Naive B cell (primary cell): ENCODE results near the gene IMMT. TPM values are rescaled to one million over a fixed set of nuclear protein-coding genes. Genes with fewer than 3 reads are reported as not detected.

Experiments used
- ATAC-seq, 2 donors: fragments of 150-1000 bp; cut with Tn5 transposase; 2 replicates each; pipeline ENCODE4 v1.10.0; 2021; ENCODE audit warnings: low read depth in 2 of 2, mild to moderate bottlenecking in 2 of 2, moderate library complexity in 2 of 2
- DNase-seq: peaks from one replicate; pipeline ENCODE4 v3.0.0; 2022
- H3K27ac Mint-ChIP-seq, 6 donors: one replicate each; pipeline ENCODE4 v1.8.0; 2020 to 2022; ENCODE audit warnings: mild to moderate bottlenecking in 6 of 6, mixed read lengths in 6 of 6, moderate library complexity in 5 of 6, inconsistent platforms in 2 of 6
- H3K27me3 Mint-ChIP-seq, 3 donors: one replicate each; pipeline ENCODE4 v1.8.0; 2021 to 2022; ENCODE audit warnings: mixed read lengths in 3 of 3, mild to moderate bottlenecking in 1 of 3
- H3K36me3 Mint-ChIP-seq, 2 donors: one replicate each; pipeline ENCODE4 v1.8.0; 2020 to 2022; ENCODE audit warnings: mixed read lengths in 2 of 2, inconsistent platforms in 1 of 2, mild to moderate bottlenecking in 1 of 2
- H3K4me1 Mint-ChIP-seq, 3 donors: one replicate each; pipeline ENCODE4 v1.8.0; 2020 to 2022; ENCODE audit warnings: mixed read lengths in 3 of 3, inconsistent platforms in 1 of 3, mild to moderate bottlenecking in 1 of 3, moderate library complexity in 1 of 3
- H3K4me3 Mint-ChIP-seq, 8 donors: one replicate each; pipeline ENCODE4 v1.8.0; 2020 to 2022; ENCODE audit warnings: mild to moderate bottlenecking in 8 of 8, mixed read lengths in 8 of 8, moderate library complexity in 8 of 8, inconsistent platforms in 2 of 8
- H3K9me3 Mint-ChIP-seq, 7 donors: one replicate each; pipeline ENCODE4 v1.8.0; 2020 to 2022; ENCODE audit warnings: mixed read lengths in 7 of 7, mild to moderate bottlenecking in 5 of 7, inconsistent platforms in 2 of 7, moderate library complexity in 1 of 7
- polyA plus RNA-seq, 6 donors: library from polyadenylated mRNA; unstranded; fragments of 300-500 nt; fragmentation: Illumina TruSeq; gene quantifications; one replicate each; pipeline ENCODE4 v1.2.3, GENCODE V29; 2021; ENCODE audit warnings: low read depth in 6 of 6

Gene IMMT
- polyA plus RNA-seq, 6 donors from 2014 or later = 30.3 to 53.9 (median 39.9) TPM

GRCh38 chr2:86105252-86105968 is 89.9 kb downstream of the IMMT start, which contains the start of gene POLR1A:
TSS of gene POLR1A (minus strand) at chr2:86105886. CDS start at chr2:86105776, 110 bp downstream.
- Mint-ChIP-seq H3K27ac (peak within 1 kb of the TSS; percentile 97 to 100 (median 98)), H3K4me3 (peak within 1 kb of the TSS; percentile 89 to 98 (median 93)), H3K27me3 (no peaks in the 10 kb centered on the region), H3K36me3 (peaks cover 5 to 20% of the 10 kb centered on the region in 2 donors), H3K9me3 (no peaks in the 10 kb centered on the region), H3K4me1 (peaks cover 48 to 63% (median 54%) of the 10 kb centered on the region in 3 donors)
- ATAC-seq (peak; percentile 73 to 74), DNase-seq (peak; percentile 86)

DNA sequence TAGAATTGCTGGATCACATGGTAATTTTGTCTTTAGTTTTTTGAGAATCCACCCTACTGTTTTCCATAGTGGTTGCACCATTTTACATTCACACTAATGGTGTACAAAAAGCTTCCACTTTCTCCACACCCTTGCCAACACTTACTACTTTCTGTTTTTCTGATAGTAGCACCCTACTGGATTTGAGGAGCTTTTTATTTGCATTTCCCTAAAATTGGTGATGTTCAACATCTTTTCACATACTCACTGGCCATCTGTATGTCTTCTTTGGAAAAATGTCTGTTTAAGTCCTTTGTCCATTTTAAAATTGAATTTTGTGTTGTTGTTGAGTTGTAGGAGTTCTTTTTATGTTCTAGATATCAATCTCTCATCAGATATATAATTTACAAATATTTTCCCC is 93.1 kb downstream of the IMMT start:
- Mint-ChIP-seq H3K4me1 (peaks cover 38 to 51% (median 44%) of the 10 kb centered on the region in 3 donors), H3K36me3 (peaks cover 13 to 27% of the 10 kb centered on the region in 2 donors), H3K27ac (peak overlapping the region in 1 of 6 donors; percentile 79), H3K9me3 (no peaks in the 10 kb centered on the region), H3K27me3 (no peaks in the 10 kb centered on the region), H3K4me3 (peak overlapping the region in 1 of 8 donors; percentile 92)
- DNase-seq = no peak
- ATAC-seq = no peak

DNA sequence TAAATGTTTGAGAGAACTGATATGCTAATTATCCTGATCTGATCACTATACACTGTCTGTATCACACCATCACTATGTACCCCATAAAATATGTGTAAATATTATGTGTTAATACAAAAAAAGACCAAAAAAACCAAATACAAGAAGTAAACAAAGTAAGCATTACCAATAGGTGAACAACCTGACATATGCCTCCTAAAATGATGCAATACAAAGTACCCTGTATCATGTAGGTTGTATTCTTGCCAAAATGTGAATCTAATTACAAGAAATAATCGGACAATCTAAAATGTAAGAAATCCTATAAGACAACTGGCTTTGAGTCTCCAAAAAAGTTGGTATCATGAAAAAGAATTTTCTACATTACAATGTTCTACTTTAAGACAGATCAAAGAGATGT is 97.3 kb downstream of the IMMT start:
- ATAC-seq (no peak), DNase-seq (no peak)
- H3K27ac Mint-ChIP-seq = peak overlapping the region in 1 of 6 donors; percentile 82
- H3K36me3 Mint-ChIP-seq = peaks cover 22 to 40% of the 10 kb centered on the region in 2 donors
- no peaks in the 10 kb centered on the region for H3K27me3 Mint-ChIP-seq
- H3K9me3 Mint-ChIP-seq = no peaks in the 10 kb centered on the region
- peaks cover 7 to 11% (median 9%) of the 10 kb centered on the region in 3 donors for H3K4me1 Mint-ChIP-seq
- no peak overlapping the region for H3K4me3 Mint-ChIP-seq

GRCh38 chr2:86097114-86097896 is 98.0 kb downstream of the IMMT start:
- ATAC-seq (no peak), DNase-seq (no peak)
- Mint-ChIP-seq H3K4me3 (no peak overlapping the region), H3K9me3 (no peaks in the 10 kb centered on the region), H3K27me3 (no peaks in the 10 kb centered on the region), H3K27ac (no peak overlapping the region), H3K36me3 (peaks cover 22 to 34% of the 10 kb centered on the region in 2 donors), H3K4me1 (peaks cover under 1 to 6% (median 3%) of the 10 kb centered on the region in 3 donors)

DNA sequence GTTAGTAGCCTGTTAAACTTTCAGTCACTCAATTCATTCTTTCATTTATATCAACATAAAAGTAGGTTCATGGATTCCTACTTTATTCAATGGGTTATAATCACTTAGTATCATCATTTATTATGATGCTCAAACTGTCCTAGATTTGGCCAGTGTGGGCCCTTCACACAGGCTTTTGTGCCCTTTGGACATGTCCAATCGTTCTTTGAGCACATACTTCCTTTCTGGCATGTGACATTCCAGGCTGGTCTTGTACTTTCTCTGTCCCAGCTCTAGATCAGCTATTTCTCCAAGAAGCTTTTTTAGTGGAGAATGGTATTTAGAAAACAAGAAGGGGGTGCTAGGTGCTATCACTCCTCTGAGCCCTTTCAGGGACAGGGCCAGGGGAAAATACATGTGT is 101.0 kb downstream of the IMMT start:
- H3K9me3 Mint-ChIP-seq = no peaks in the 10 kb centered on the region
- H3K27ac Mint-ChIP-seq = no peak overlapping the region
- peaks cover 28 to 29% of the 10 kb centered on the region in 2 donors for H3K36me3 Mint-ChIP-seq
- no peak overlapping the region for H3K4me3 Mint-ChIP-seq
- H3K4me1 Mint-ChIP-seq = peaks cover 0 to 2% (median 0%) of the 10 kb centered on the region in 3 donors
- no peaks in the 10 kb centered on the region for H3K27me3 Mint-ChIP-seq
- DNase-seq (no peak), ATAC-seq (no peak)

Other genes starting within 250 kb of the IMMT start
- 1 to 10 TPM in 5 of 6 donors, not detected in 1; 1.9 to 6.2 (median 2.4) TPM for gene POLR1A, start 89.6 kb downstream of the IMMT start, polyA plus RNA-seq
- 10 to 100 TPM; 28.8 to 51.9 (median 42.5) TPM for gene PTCD3, start 89.2 kb downstream of the IMMT start, polyA plus RNA-seq
- 10 to 100 TPM; 13.6 to 34.5 (median 29.2) TPM for gene MRPL35, start 4.0 kb upstream of the IMMT start, polyA plus RNA-seq
- gene REEP1, start 142.2 kb upstream of the IMMT start, polyA plus RNA-seq = under 1 TPM in 1 of 6 donors, not detected in 5; 0.11 TPM
- 10 to 100 TPM in 4 of 6 donors, 1 to 10 TPM in 2; 3.6 to 18.7 (median 11.6) TPM for gene KDM3A, start 245.9 kb upstream of the IMMT start, polyA plus RNA-seq